Right lobe of liver (tissue), 6 donors: ENCODE data around the gene CFAP221. TPM values are rescaled to one million over a fixed set of nuclear protein-coding genes. Genes with fewer than 3 reads are reported as not detected.

Source experiments
- ATAC-seq, 4 donors: fragments of 200-7000 bp; cut with Tn5 transposase; one replicate each; pipeline ENCODE4 v1.9.1; 2020; ENCODE audit warnings: mild to moderate bottlenecking in 4 of 4, moderate library complexity in 4 of 4
- DNase-seq, 3 donors: peaks; one replicate each; pipeline ENCODE4 v3.0.0-alpha.2; 2020
- H3K27ac ChIP-seq, 3 donors: fragments of 200-600 bp; one replicate each; pipeline ENCODE4 v1.8.0; 2022
- H3K27me3 ChIP-seq, 2 donors: fragments of 200-600 bp; one replicate each; pipeline ENCODE4 v1.8.0; 2022
- H3K36me3 ChIP-seq, 4 donors: fragments of 200-600 bp; sonication (generic) in 1 of 4; one replicate each; pipeline versions ENCODE4 v1.5.1 to v1.8.0; 2017 to 2022; ENCODE audit warnings: control low read depth in 1 of 4
- H3K4me1 ChIP-seq, 4 donors: fragments of 200-600 bp; sonication (generic) in 1 of 4; one replicate each; pipeline versions ENCODE4 v1.5.1 to v1.8.0; 2017 to 2022; ENCODE audit warnings: control low read depth in 1 of 4
- H3K4me3 ChIP-seq, 3 donors: fragments of 200-600 bp; one replicate each; pipeline ENCODE4 v1.8.0; 2022
- H3K9me3 ChIP-seq, 4 donors: fragments of 200-600 bp; sonication (generic) in 1 of 4; one replicate each; pipeline versions ENCODE4 v1.5.1 to v1.8.0; 2017 to 2022; ENCODE audit warnings: control low read depth in 1 of 4
- POLR2A ChIP-seq: fragments of 450-650 bp; IDR thresholded peaks from one replicate; pipeline ENCODE4 v1.6.1; 2017; ENCODE audit warnings: antibody characterized with exemption, mild to moderate bottlenecking
- WGBS: methylation state at CpG from one replicate; pipeline ENCODE4 v1.1.6; 2018; ENCODE audit warnings: low coverage, low lambda C conversion rate; ENCODE audit not compliant: insufficient coverage; ENCODE audit errors: missing lambda C conversion rate; 5-methylcytosine and 5-hydroxymethylcytosine counted together
- intact Hi-C, 2 donors: fragments of 100-400 bp; cut with DNase I; formaldehyde crosslinking; loops; one replicate each; pipeline versions ENCODE4 v1.11.2 to v1.14.1; 2022
- total RNA-seq, 6 experiments: library from RNA; depleted of rRNA in 2 of 6; stranded (reverse); fragments of >200 nt in 2 of 6; fragmentation: NEBNext Ultra II Directional in 3 of 6; extraction: Animal tissue kit (Norgen Biotek cat#: 25700) in 3 of 6; gene quantifications; one replicate each; pipeline versions ENCODE4 v1.1.0 to v1.2.4, GENCODE V29; 2016 to 2023
- TF ChIP-seq, protein P1 (sequence below), 4 donors: fragments of 200-600 bp in 3 of 4; fragments of 450-650 bp in 1 of 4; IDR thresholded peaks; one replicate each; pipeline versions ENCODE4 v1.5.1 to v1.8.0; 2016 to 2022; ENCODE audit warnings: antibody characterized with exemption in 4 of 4, mild to moderate bottlenecking in 2 of 4
- donor health status: DM: no; HTN: yes; CAD: no.
- donor health status: DM: no; HTN: no; CAD: no.
- donor health status: DM: no; HTN: no; CAD: no.
- donor health status: DM: no; HTN: yes; CAD: no.
- donor health status: DM: no; HTN: yes; CAD: no.

The CFAP221 gene
- total RNA-seq, 6 experiments from 2014 or later, result 0.56 to 5.8 (median 2.4) TPM

GRCh38 chr2:119646149-119646548 lies 101.9 kb downstream of the CFAP221 start:
- no peak overlapping the region for H3K27ac ChIP-seq
- H3K9me3 ChIP-seq, result no peaks in the 10 kb centered on the region
- H3K27me3 ChIP-seq, result no peaks in the 10 kb centered on the region
- WGBS, result 85% methylated on average over 2 of the region's 3 CpGs
- intact Hi-C loops, result no loop called here
- no peaks in the 10 kb centered on the region for H3K36me3 ChIP-seq
- H3K4me1 ChIP-seq, result no peaks in the 10 kb centered on the region
- TF ChIP-seq, protein P1, sequence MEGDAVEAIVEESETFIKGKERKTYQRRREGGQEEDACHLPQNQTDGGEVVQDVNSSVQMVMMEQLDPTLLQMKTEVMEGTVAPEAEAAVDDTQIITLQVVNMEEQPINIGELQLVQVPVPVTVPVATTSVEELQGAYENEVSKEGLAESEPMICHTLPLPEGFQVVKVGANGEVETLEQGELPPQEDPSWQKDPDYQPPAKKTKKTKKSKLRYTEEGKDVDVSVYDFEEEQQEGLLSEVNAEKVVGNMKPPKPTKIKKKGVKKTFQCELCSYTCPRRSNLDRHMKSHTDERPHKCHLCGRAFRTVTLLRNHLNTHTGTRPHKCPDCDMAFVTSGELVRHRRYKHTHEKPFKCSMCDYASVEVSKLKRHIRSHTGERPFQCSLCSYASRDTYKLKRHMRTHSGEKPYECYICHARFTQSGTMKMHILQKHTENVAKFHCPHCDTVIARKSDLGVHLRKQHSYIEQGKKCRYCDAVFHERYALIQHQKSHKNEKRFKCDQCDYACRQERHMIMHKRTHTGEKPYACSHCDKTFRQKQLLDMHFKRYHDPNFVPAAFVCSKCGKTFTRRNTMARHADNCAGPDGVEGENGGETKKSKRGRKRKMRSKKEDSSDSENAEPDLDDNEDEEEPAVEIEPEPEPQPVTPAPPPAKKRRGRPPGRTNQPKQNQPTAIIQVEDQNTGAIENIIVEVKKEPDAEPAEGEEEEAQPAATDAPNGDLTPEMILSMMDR (IDR thresholded peaks at IDR 0.05), result no peak
- TF ChIP-seq POLR2A, result no peak
- no peak overlapping the region for H3K4me3 ChIP-seq
- ATAC-seq (no peak), DNase-seq (no peak)

DNA sequence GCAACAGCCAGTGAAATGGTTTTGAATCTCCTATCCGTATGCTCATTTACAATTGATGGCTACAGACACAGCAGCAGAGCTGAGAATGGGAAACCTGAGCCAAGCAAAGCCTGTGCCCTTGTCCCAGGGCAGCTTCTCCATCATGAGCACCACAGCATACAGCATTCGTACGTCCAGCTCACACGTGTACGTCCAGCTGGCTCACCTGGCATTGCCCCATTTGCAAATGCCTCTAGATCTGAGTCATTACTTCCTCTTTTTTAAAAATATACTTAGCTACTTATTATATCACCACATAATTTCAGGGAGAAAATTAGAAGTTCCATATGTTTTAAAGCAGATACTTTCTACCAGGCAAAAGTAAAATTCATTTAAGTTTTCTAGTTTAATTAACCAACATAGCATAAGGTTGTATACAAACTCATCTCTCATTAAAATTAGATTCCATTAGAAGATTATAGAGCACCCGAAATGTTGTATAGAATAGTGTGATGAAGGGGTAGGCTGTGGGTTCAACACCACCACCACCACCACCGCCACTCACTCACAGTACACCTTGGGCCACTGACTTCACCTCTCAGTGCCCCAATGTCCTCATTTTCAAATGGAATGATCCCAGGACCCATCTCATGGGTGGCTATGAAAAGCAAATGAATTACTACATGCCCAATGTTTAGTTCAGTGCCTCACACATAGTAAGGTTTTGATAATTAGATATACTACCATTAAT lies 103.4 kb downstream of the CFAP221 start:
- Histone ChIP-seq H3K9me3 (no peaks in the 10 kb centered on the region), H3K4me1 (no peaks in the 10 kb centered on the region), H3K27ac (no peak overlapping the region), H3K36me3 (no peaks in the 10 kb centered on the region), H3K27me3 (no peaks in the 10 kb centered on the region), H3K4me3 (no peak overlapping the region)
- WGBS, result 63% methylated on average over 5 of the region's 7 CpGs
- intact Hi-C loops, result no loop called here
- ATAC-seq, result no peak
- no peak for DNase-seq
- TF ChIP-seq POLR2A, result no peak
- TF ChIP-seq, protein P1 (IDR thresholded peaks at IDR 0.05), result no peak

GRCh38 chr2:119649364-119649917 lies 105.2 kb downstream of the CFAP221 start:
- no peak overlapping the region for H3K27ac ChIP-seq
- H3K36me3 ChIP-seq, result no peaks in the 10 kb centered on the region
- intact Hi-C loops, result no loop called here
- WGBS, result 75% methylated on average over 4 of the region's 5 CpGs
- H3K27me3 ChIP-seq, result no peaks in the 10 kb centered on the region
- TF ChIP-seq, protein P1 (IDR thresholded peaks at IDR 0.05), result no peak
- TF ChIP-seq POLR2A, result no peak
- no peaks in the 10 kb centered on the region for H3K4me1 ChIP-seq
- DNase-seq (no peak), ATAC-seq (no peak)
- H3K4me3 ChIP-seq, result no peak overlapping the region
- no peaks in the 10 kb centered on the region for H3K9me3 ChIP-seq

- 77% methylated on average over 3 of the region's 3 CpGs for WGBS
- no peaks in the 10 kb centered on the region for H3K36me3 ChIP-seq
- ATAC-seq (no peak), DNase-seq (no peak)
- H3K4me1 ChIP-seq, result no peaks in the 10 kb centered on the region
- H3K27me3 ChIP-seq, result no peaks in the 10 kb centered on the region
- intact Hi-C loops, result no loop called here
- TF ChIP-seq, protein P1 (IDR thresholded peaks at IDR 0.05), result no peak
- TF ChIP-seq POLR2A, result no peak
- no peaks in the 10 kb centered on the region for H3K9me3 ChIP-seq
- no peak overlapping the region for H3K27ac ChIP-seq
- no peak overlapping the region for H3K4me3 ChIP-seq
These were observed 106.0 kb downstream of the CFAP221 start for GRCh38 chr2:119650206-119650605.
